NCI-H748 (cell line): Measurements from ENCODE around the gene DPP9.
A peak's percentile ranks its signal among the peaks of the same experiment; 100 is the strongest.

Experiments used
- DNase-seq: peaks from one replicate; lab custom pipeline; 2025; ENCODE audit not compliant: unreplicated experiment; lab: John Stamatoyannopoulos, UW

Gene DPP9

GRCh38 chr19:4636761-4637160 is 86.9 kb downstream of the DPP9 start:
- no peak for DNase-seq

- DNase-seq: peak; percentile 51
These were observed 87.4 kb downstream of the DPP9 start for GRCh38 chr19:4636151-4636717.

GRCh38 chr19:4635754-4636116 is 87.9 kb downstream of the DPP9 start:
- no peak for DNase-seq

- DNase-seq: peak; percentile 50
These were observed 90.3 kb downstream of the DPP9 start for GRCh38 chr19:4633140-4633967.
